Endodermal cell (in vitro differentiated cells): Measurements from ENCODE around the gene EEFSEC. TPM values are rescaled to one million over a fixed set of nuclear protein-coding genes. Genes with fewer than 3 reads are reported as not detected.

ENCODE experiments used
- DNase-seq: peaks from one replicate; pipeline ENCODE4 v3.0.0-alpha.2; 2017
- H3K27ac ChIP-seq: 2 replicates; pipeline ENCODE4 v1.5.1; 2013; ENCODE audit warnings: mild to moderate bottlenecking, low read depth, low read length, moderate library complexity
- H3K27me3 ChIP-seq: 2 replicates; pipeline ENCODE4 v1.6.1; 2013; ENCODE audit warnings: mild to moderate bottlenecking, low read length, moderate library complexity; ENCODE audit not compliant: insufficient read depth, control insufficient read depth, poor library complexity, severe bottlenecking
- H3K36me3 ChIP-seq: 2 replicates; pipeline ENCODE4 v1.7.0; 2013; ENCODE audit warnings: mild to moderate bottlenecking, low read length, moderate library complexity; ENCODE audit not compliant: control insufficient read depth, insufficient read depth
- H3K4me1 ChIP-seq: one replicate; pipeline ENCODE4 v1.7.0; 2013; ENCODE audit warnings: low read length; ENCODE audit not compliant: control insufficient read depth, insufficient read depth
- H3K4me3 ChIP-seq: 2 replicates; pipeline ENCODE4 v1.5.1; 2013; ENCODE audit warnings: mild to moderate bottlenecking, low read length, moderate library complexity
- H3K9ac ChIP-seq: 2 replicates; pipeline ENCODE4 v1.6.1; 2013; ENCODE audit warnings: mild to moderate bottlenecking, low read length, moderate library complexity; ENCODE audit not compliant: poor library complexity, severe bottlenecking; ENCODE audit errors: extremely low read depth
- H3K9me3 ChIP-seq: 2 replicates; pipeline ENCODE4 v1.6.1; 2013; ENCODE audit warnings: mild to moderate bottlenecking, low read length, moderate library complexity; ENCODE audit not compliant: control insufficient read depth
- H3K27ac Mint-ChIP-seq: 2 replicates; pipeline ENCODE4 v1.8.0; 2020; ENCODE audit warnings: mixed read lengths
- H3K27me3 Mint-ChIP-seq: 2 replicates; pipeline ENCODE4 v1.8.0; 2021; ENCODE audit warnings: mild to moderate bottlenecking, mixed read lengths; ENCODE audit not compliant: insufficient read depth
- H3K36me3 Mint-ChIP-seq: 2 replicates; pipeline ENCODE4 v1.8.0; 2020; ENCODE audit warnings: low read depth, mixed read lengths
- H3K4me1 Mint-ChIP-seq: 2 replicates; pipeline ENCODE4 v1.8.0; 2020; ENCODE audit warnings: mixed read lengths
- H3K4me3 Mint-ChIP-seq: 2 replicates; pipeline ENCODE4 v1.8.0; 2020; ENCODE audit warnings: mild to moderate bottlenecking, moderate library complexity, mixed read lengths
- H3K9me3 Mint-ChIP-seq: 2 replicates; pipeline ENCODE4 v1.8.0; 2020; ENCODE audit warnings: mild to moderate bottlenecking, mixed read lengths
- WGBS, 2 experiments: methylation state at CpG; one replicate each; pipeline versions ENCODE4 v1.1.5 to v1.1.7; 2013; ENCODE audit warnings: missing lambda C conversion rate in 2 of 2, mixed read lengths in 1 of 2; ENCODE audit not compliant: insufficient coverage in 1 of 2, insufficient read length in 1 of 2; 5-methylcytosine and 5-hydroxymethylcytosine counted together
- total RNA-seq, 2 donors: library from RNA; stranded (reverse); fragmentation: NEBNext Ultra II Directional in 1 of 2; extraction: Animal tissue kit (Norgen Biotek cat#: 25700) in 1 of 2; gene quantifications; 2 replicates in 1 of 2; 3 replicates in 1 of 2; pipeline ENCODE4 v1.2.1, GENCODE V29; 2021
- TF ChIP-seq, protein P1 (sequence below): fragments of 200-600 bp; sonication (generic); conservative IDR thresholded peaks from 2 replicates; pipeline ENCODE4 v1.5.0; 2021; ENCODE audit warnings: antibody characterized with exemption, mild to moderate bottlenecking

Gene EEFSEC
- total RNA-seq, 2 donors from 2014 or later = 11.9 to 15.8 TPM

DNA sequence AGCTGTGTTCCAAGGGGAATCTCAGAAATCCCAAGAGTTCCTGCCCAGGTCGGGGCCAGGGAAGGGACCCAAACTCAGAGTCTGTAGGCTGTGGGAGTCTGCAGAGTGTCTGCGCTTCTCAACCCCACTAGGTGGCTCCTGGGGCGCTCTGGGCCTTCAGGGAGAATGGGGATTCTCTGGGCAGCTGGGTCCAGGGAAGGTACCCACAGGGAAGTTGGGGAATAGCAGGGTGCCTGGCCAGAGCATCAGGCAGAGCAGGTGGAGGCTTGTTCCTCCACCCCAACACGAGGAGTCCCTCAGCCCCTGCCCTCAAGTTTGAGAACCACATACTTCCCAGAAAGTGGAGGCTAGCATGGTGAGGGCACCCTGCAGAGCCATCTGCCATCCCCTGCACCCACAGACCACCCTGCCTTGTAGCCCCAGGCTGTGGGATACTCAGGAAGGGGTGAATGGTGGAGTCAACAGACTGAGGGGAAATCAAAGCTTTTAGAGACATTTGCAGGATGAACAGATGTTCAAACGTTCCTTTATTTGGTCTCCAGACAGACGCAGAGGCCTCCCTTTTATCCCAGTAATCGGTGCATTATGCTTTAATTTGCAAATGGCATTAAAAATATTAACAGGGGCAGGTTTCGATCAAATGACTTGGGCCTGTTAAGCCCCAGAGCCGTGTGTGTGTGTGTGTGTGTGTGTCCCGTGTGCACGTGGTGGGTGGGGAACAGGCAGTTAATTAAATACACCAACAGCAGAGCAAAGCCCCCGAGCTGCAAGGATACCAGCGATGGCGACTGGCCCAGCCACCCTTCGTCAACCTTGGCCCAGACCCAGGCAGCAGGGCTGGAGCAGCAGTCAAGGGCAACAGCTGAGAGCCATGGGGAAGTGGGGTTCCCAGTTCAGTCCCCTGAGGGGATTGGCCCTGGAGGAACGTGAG lies 255.7 kb downstream of the EEFSEC start:
- Histone ChIP-seq H3K9ac (no peak overlapping the region), H3K9me3 (no peaks in the 10 kb centered on the region), H3K4me3 (no peak overlapping the region), H3K27ac (no peak overlapping the region), H3K36me3 (no peaks in the 10 kb centered on the region), H3K27me3 (no peaks in the 10 kb centered on the region), H3K4me1 (peaks cover 12% of the 10 kb centered on the region)
- Mint-ChIP-seq H3K9me3 (no peaks in the 10 kb centered on the region), H3K36me3 (no peaks in the 10 kb centered on the region), H3K27ac (no peak overlapping the region), H3K4me1 (peaks cover 23% of the 10 kb centered on the region), H3K27me3 (no peaks in the 10 kb centered on the region), H3K4me3 (no peak overlapping the region)
- WGBS, 2 experiments = 90% methylated on average over 9 to 16 of the region's 16 CpGs
- DNase-seq = peak; percentile 70
- TF ChIP-seq, protein P1, sequence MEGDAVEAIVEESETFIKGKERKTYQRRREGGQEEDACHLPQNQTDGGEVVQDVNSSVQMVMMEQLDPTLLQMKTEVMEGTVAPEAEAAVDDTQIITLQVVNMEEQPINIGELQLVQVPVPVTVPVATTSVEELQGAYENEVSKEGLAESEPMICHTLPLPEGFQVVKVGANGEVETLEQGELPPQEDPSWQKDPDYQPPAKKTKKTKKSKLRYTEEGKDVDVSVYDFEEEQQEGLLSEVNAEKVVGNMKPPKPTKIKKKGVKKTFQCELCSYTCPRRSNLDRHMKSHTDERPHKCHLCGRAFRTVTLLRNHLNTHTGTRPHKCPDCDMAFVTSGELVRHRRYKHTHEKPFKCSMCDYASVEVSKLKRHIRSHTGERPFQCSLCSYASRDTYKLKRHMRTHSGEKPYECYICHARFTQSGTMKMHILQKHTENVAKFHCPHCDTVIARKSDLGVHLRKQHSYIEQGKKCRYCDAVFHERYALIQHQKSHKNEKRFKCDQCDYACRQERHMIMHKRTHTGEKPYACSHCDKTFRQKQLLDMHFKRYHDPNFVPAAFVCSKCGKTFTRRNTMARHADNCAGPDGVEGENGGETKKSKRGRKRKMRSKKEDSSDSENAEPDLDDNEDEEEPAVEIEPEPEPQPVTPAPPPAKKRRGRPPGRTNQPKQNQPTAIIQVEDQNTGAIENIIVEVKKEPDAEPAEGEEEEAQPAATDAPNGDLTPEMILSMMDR = peak; percentile 67

DNA sequence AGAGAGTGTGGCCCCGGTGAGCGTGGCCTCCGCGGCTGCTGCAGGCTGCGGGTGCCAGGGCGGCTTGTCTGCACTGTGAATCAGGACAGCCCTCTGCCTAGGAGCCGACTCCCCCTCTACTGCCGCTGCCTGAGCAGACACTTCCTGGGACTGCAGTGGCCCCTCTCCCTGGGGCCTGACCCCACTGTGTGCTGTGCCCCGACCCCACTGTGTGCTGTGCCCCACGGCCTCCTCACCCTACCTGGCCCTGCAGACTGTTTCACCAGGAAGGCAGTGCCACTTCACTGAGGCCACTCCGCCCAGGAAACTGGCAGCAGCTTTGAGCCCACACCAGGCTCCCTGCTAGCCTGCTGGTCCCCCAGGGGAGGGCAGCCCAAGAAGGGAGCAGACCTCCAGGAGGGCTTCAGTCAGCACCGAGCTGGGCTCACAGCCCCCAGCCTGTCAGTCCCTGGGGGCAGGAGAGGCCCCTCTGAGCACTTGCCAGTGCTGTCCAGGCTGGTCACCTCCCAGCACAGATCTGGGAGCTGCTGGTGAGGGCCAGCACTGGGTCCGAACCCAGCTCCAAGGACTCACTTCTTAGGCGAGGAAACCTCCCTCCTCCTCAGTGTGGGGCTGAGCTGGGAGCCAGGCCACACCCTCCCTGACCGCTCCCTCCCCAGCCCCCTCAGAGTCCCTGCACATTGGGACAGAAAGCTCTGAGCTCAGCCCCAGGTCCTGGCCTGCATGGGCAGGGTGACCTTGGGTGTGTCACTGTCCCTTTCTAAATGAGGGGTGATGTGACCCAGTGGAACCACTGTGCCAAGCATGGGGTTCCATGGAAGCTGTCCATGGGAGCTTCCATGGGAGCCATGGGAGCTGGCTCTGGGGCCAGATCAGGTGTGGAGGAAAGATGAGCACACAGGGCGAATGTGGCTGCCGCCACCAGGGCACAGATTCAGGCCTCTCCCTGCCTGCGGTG lies 256.6 kb downstream of the EEFSEC start:
- TF ChIP-seq, protein P1 = no peak
- Histone ChIP-seq H3K27ac (no peak overlapping the region), H3K9ac (no peak overlapping the region), H3K4me1 (peaks cover 12% of the 10 kb centered on the region), H3K4me3 (no peak overlapping the region), H3K27me3 (no peaks in the 10 kb centered on the region), H3K36me3 (no peaks in the 10 kb centered on the region), H3K9me3 (no peaks in the 10 kb centered on the region)
- Mint-ChIP-seq H3K27me3 (no peaks in the 10 kb centered on the region), H3K4me1 (peaks cover 23% of the 10 kb centered on the region), H3K4me3 (no peak overlapping the region), H3K36me3 (no peaks in the 10 kb centered on the region), H3K27ac (no peak overlapping the region), H3K9me3 (no peaks in the 10 kb centered on the region)
- WGBS, 2 experiments = 83 to 90% methylated on average over 9 to 18 of the region's 18 CpGs
- no peak for DNase-seq
